GM21526 (cell line): ENCODE measurements around the gene SLC49A3.
"Not testable (repeated sequence)": the region's sequence is repeated elsewhere in the genome, so short reads cannot be mapped to it uniquely, and the experiment has no call there.

Source experiments
- ATAC-seq: cut with Tn5 transposase; IDR thresholded peaks from one replicate; pipeline ENCODE4 v1.9.1; 2021; ENCODE audit warnings: moderate library complexity; ENCODE audit not compliant: unreplicated experiment, low FRiP score

The SLC49A3 gene

DNA sequence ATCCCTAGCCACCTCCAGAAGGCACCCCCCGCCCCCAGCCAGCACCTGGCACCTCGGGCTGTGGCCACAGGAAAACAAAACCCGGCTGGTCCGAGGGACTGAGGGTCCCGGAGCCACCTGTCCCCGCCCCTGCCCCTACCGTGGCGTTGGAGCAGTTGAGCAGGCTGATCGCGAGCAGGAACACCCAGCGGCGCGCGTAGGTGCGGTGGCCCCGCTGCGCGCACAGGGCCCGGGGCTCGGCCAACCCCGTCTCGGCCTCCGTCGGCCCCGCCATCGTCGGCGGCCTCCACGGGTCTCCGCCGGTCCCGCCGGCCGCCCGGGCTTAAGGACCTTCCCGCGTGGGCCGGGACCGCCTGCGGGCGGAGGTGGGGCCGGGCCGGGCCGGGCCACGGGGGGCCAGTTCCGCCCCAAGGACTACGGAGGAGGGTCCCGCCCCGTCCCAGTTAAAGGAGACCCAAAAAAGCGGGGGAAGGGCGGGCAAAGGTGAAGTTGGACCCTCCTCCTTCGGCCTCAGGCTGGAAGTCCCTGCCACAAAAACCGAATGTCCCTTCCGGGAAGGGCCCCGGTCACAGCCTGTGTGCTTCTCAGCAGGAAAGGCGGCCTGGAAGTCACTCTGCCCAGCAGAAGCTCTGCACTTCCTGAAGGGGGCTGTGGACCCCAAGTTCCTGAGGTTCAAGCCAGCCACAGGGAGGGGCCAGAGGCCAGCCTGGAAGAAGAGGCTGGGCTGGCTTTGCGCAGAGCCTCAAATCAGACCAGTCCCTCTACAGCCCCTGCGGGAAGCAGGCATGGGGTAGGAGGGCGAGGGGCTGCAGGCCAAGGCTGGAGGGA is at the start of gene SLC49A3:
Gene SLC49A3 (minus strand): TSS at position 298 of the 828 bp plus-strand sequence. CDS start 24 bp downstream, at position 274.
- no peak for ATAC-seq

DNA sequence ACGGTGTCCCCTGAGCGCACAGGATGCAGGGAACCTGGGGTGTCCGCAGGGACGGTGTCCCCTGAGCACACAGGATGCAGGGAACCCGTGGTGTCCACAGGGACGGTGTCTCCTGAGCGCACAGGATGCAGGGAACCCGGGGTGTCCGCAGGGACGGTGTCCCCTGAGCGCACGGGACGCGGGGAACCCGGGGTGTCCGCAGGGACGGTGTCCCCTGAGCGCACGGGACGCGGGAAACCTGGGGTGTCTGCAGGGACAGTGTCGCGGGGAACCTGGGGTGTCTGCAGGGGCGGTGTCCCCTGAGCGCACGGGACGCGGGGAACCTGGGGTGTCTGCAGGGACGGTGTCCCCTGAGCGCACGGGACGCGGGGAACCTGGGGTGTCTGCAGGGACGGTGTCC is 47.6 kb upstream of the SLC49A3 start:
- not testable (repeated sequence) for ATAC-seq

DNA sequence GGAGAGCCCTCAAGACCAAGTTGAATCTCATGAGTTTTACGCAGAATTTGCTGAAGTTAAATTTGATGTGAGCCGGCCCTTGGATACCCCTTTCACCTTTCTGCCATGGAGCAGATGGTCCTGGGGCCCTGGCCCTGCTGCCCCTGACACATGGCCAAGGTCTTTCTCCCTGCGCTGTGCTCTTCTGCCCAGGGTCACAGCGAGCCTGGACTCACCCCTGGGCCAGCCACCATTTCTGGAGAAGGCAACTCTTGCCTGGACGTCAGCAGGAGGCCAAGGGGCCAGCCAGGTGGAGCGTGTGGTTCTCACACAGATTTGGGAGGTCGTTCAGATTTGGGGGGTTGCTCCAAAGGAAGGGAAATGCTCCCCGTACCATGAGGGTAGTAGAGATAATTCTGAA is 46.6 kb upstream of the SLC49A3 start:
- ATAC-seq, result no peak

DNA sequence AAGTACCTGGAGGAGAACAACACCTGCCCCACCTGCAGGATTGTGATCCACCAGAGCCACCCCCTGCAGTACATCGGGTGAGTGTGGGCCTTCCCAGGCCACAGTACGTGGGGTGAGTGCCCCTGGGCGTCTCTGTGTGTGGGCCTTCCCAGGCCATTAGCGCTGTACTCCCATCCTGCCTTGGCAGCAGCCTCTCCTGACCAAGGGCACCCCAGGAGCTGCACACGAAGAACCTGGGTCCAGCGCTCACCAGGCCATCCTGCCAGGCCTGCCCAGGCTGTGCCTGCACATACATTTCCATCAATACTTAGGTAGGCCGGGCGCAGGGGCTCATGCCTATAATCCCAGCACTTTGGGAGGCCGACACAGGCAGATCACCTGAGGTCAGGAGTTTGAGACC is 46.0 kb upstream of the SLC49A3 start:
- ATAC-seq, result no peak

DNA sequence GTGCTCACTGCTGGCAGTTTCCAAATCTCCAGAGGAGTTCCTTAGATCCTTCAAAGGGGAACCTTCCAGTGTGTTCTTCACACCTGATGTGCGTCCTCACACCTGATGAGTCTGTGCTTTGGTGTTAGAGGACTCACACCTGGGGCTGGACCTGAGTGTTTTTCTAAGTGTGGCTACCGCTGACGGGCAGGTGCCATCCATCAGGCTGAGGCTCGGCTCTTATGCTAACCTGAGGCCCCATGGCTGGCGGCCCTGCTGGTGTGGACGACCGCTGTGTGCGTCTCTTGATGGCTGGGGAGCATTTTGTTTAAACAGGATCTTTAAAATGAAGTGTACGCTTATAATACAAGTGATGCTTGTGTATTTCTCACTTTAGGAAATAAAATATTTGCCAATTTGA is 45.1 kb upstream of the SLC49A3 start:
- no peak for ATAC-seq

GRCh38 chr4:733631-733980 is 44.7 kb upstream of the SLC49A3 start:
- ATAC-seq, result no peak

DNA sequence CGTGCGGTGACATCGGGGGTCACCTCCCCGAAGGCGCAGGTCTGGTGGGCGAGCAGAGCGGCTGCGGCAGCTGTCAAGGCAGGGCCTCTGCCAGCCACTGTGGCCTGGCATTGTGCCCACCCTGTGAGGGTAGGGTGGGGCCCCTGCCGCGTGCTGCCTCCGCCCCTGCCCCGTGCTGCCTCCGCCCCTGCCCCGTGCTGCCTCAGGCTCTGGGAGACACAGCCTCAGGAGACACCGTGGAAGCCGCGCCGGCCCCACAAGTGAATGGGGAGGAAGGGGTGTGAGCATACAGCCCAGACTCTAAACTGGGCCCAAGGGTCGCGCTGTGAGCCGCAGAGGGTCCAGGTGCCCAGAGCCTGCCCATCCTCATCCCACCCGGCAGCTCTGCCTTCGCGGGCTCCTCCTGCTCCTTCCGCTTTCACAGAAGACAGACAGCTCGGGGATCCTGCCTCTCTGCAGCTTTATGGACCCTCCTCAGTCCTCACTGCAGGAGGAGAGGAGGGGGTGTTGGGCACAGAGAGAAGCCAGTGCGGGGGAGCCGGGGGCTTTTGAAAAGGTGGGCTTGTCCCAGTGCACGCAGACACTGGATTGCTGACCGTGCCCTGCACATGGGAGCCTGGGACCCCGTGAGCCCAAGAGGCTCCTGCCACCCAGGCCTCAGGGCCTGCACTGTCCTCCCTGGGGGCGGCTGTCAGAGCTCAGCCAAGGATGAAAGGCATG is 44.1 kb upstream of the SLC49A3 start:
- no peak for ATAC-seq

DNA sequence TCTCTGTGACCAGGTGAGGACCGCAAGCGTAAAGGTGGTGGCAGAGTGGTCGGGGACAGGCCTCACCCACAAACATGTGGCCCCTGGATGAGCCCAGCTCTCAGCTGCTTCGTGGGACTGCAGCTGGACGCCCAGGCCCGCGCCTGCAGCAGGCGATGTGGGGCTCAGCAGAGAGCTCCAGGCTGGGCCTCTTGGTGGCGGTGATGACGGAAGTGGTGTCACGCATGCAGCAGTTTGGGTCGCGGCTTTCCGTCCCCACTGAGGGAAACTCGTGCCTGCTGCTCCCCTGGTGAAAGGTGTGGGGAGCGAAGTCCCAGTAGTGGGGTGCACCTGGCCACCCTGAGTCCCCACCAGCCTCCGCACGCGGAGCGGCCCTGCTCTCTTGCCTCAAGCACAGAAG is 43.5 kb upstream of the SLC49A3 start:
- no peak for ATAC-seq

DNA sequence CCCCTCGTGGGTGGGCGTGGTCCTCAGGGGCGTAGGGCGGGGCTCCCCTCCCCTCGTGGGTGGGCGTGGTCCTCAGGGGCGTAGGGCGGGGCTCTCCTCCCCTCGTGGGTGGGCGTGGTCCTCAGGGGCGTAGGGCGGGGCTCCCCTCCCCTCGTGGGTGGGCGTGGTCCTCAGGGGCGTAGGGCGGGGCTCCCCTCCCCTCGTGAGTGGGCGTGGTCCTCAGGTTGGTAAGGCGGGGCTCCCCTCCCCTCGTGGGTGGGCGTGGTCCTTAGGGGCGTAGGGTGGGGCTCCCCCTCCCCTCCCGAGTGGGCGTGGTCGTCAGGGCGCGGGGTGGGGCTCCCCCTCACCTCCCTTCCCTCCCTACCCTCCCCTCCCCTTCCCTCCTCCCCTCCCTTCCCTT is 43.0 kb upstream of the SLC49A3 start:
- ATAC-seq, result not testable (repeated sequence)

- not testable (repeated sequence) for ATAC-seq
Measured at GRCh38 chr4:730946-731904, 42.3 kb upstream of the SLC49A3 start.

DNA sequence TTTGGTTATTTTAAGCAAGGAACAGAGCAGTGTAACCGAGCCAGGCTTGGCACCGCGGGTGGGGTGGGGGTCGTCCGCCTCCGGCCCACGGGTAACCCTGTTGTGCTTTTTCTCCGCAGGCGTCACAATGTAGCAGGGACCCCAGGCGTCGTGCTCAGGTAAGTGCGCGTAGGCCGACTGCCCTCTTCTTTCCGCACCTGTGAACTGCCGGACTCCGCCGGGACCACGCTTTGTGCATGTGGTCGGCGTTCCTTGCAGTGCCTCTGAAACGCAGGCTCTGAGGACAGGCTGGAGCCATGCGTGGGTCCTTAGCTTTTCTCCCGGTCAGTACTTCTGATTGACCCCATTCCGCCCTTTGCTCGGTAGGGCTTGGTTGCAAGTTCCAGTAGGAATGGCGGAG is 41.6 kb upstream of the SLC49A3 start:
- ATAC-seq, result no peak

DNA sequence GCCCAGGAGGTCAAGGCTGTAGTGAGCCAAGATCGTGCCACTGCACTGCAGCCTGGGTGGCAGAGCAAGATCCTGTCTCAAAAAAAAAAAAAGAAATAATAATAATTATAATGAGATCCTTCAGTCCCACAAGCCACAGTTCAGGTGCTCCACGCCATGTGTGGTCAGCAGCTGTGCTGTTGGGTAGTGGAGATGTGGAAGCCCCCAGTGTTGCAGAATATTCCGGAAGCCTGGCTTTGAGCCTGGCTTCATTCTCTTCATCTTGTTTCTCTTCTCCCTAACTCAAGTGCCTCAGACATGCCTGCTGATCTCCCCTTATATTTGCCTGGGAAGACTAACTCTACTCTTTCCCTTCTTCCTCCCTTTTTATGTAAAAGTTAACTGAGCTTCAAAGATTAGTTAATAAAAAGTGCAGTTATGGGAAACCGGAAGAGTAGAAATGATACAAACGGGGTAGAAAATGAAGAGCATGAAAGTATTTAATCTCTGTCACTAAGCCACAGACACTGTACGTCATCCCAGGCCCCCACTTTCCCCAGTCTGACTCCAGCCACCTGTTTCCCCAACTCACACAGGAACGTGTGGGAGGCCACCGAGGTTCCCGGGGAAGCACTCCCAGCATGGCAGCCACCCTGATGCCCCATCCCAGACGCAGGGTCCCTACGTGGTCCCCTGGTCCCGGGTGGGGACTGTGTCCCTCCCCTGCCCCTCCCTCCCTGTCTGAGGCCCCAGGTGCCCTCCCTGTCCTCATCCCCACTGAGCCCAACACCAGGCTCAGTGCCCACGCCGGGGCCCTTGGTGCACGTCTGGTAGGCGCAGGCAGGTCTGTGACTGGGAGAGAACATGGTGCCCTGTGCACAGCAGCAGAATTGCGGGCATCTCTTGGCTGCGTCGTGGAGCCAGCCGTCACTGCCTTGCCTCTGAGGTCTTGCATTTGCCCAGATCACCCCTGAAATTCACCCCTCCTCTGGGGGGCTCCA is 40.7 kb upstream of the SLC49A3 start:
- ATAC-seq, result no peak

GRCh38 chr4:727576-727975 is 38.6 kb upstream of the SLC49A3 start:
- no peak for ATAC-seq

GRCh38 chr4:726838-727237 is 37.9 kb upstream of the SLC49A3 start:
- ATAC-seq, result no peak

DNA sequence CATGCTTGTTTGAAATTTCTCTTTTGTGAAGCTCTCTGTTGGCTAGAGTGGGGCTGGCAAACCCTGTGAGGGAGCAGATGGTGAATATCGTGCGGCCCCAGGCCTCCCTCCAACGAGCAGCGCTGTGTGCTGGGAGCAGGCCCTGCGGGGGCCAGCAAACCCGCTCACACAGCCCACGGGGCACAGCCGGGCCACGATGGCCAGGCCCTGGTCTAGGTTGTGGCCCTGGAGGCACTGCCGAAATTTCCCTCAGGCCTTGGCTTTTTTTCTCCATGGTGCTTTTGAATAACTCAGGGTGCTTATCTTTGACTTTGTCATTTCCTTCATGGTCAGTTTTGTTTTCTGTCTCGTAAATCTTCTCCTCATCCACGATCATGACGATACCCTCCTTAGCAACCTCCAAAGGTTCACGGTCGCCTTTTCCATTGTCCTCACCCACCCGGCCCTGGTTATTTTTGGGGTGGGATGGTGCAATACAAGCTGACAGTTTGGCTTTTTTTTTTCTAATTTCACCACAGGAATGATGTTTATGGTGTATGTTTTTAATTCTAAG is 37.4 kb upstream of the SLC49A3 start:
- no peak for ATAC-seq

DNA sequence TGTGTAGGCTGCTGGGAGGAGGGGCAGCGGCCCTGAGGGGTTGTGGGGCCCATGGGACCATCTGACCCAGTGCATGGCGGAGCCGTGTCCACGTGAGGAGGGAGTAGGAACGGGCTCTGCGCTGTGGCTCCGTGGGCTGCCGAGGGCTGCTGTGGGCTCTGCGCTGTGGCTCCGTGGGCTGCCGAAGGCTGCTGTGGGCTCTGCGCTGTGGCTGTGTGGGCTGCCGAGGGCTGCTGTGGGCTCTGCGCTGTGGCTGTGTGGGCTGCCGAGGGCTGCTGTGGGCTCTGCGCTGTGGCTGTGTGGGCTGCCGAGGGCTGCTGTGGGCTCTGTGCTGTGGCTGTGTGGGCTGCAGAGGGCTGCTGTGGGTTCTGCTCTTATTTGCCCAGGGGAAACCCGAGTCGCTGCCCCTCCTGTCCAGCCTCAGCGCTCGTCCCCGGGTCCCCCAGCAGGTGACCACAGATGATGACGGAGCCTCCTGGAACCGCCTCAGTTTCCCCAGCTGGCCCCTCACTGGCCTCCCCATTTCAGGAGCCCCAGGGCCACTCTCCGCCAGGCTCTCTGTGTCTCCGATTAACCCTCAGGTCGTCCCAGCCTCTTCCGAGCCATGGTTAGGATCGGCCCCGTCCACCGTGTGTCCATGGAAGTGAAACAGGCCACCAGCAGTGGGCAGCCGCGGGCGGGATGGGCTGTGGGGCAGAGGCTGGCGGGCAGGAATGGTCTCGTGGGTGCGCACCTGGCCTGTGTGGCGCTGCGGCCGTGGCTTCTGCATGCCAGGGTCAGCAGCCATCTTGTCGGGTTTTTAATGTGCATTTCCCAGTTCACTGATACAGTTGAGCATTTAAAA is 36.7 kb upstream of the SLC49A3 start:
- ATAC-seq, result no peak

DNA sequence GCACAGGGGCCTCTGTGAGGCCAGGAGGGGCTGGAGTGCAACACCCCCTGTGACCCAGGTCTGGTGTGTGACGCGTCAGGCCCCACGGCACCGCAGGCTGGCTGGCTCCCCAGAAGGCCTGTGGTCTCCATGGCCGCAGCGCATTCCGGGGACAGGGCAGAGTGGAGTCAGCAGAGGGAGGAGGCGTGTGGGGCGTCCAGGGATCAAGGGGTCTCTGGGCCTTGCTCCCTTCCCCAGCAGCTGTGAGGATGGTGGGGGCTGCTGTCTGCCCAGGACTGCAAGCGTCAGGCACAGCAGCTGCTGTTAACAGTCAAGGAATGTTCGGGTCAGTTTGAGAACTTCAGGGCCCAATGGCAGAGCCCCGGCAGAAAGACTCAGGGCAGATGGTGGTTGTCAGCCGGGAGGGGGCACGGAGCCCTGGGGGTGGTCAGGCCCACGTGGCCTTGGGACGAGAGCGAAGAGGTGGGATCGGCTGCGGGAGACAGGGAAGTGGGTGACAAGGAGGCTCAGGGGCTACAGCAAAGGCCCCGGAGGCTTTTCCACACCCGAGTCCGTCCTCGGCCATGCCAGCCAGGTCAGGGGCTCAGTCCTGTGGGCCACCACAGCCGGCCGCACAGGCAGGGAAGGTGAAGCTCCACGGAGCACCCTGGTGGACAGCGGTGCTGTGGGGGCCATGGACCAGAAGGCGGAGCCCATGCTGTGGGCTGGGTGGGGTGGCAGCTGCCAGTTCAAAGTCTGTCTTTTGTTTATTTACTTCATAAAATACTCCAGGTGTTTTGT is 35.0 kb upstream of the SLC49A3 start:
- ATAC-seq, result no peak

GRCh38 chr4:722851-723360 is 34.0 kb upstream of the SLC49A3 start:
- no peak for ATAC-seq
